Calu3 (cell line): Measurements from ENCODE around the gene CCNK. TPM values are rescaled to one million over a fixed set of nuclear protein-coding genes. Genes with fewer than 3 reads are reported as not detected.

Source experiments
- BruUV-seq: library from RNA; stranded (reverse); fragments of 400-500 nt; replicated peaks from 2 replicates; lab custom pipeline; 2021; lab: Mats Ljungman, UMichigan
- CTCF ChIA-PET: fragments of 300-600 bp; sonication (Branson Sonifier 250); formaldehyde crosslinking; loops from one replicate; lab custom pipeline; 2022; ENCODE audit warnings: antibody characterized with exemption; lab: Charles Lee
- DNase-seq: peaks from one replicate; pipeline ENCODE4 v3.0.0; 2022
- H3K27ac Mint-ChIP-seq: one replicate; pipeline ENCODE4 v1.8.0; 2022; ENCODE audit warnings: mixed read lengths; ENCODE audit not compliant: unreplicated experiment
- H3K27me3 Mint-ChIP-seq: one replicate; pipeline ENCODE4 v1.8.0; 2022; ENCODE audit warnings: mixed read lengths; ENCODE audit not compliant: unreplicated experiment
- H3K36me3 Mint-ChIP-seq: one replicate; pipeline ENCODE4 v1.8.0; 2022; ENCODE audit warnings: mild to moderate bottlenecking, moderate library complexity, mixed read lengths; ENCODE audit not compliant: insufficient read depth, unreplicated experiment
- H3K4me1 Mint-ChIP-seq: one replicate; pipeline ENCODE4 v1.8.0; 2022; ENCODE audit warnings: mild to moderate bottlenecking, low read depth, mixed read lengths; ENCODE audit not compliant: unreplicated experiment
- H3K4me3 Mint-ChIP-seq: one replicate; pipeline ENCODE4 v1.8.0; 2022; ENCODE audit warnings: mild to moderate bottlenecking, low read depth, moderate library complexity, mixed read lengths; ENCODE audit not compliant: unreplicated experiment
- H3K9me3 Mint-ChIP-seq: one replicate; pipeline ENCODE4 v1.8.0; 2022; ENCODE audit warnings: low read depth, mixed read lengths; ENCODE audit not compliant: unreplicated experiment
- intact Hi-C: fragments of 100-400 bp; cut with micrococcal nuclease; formaldehyde crosslinking; loops from one replicate; pipeline ENCODE4 v1.10.0; 2022; ENCODE audit not compliant: unreplicated experiment
- total RNA-seq: library from RNA; stranded (reverse); gene quantifications from 2 replicates; pipeline ENCODE4 v1.2.3, GENCODE V29; 2022
- TF ChIP-seq, protein P1 (sequence below): fragments of 200-600 bp; IDR thresholded peaks from one replicate; pipeline ENCODE4 v1.8.0; 2022; ENCODE audit warnings: antibody characterized with exemption; ENCODE audit not compliant: unreplicated experiment

CCNK gene
- total RNA-seq, 1 experiment from 2014 or later: 71.5 TPM

DNA sequence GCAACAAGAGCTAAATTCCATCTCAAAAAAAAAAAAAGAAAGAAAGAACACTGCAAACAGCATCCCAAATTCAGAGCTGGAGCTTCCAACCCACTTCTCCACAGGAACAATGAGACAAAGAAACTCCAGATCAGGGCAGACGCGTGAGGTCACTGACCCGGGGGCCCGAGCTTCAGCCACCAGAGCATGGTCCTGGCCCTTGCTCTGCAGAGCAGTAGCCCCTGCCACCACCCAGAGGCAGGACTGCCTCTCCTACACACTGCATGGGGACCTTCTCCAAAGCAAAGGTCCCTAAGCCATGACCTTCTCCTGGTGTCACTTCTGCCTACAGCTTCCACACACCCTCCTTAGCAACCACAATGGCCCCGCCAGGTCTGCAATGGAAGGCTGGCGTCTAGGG is 53.1 kb downstream of the CCNK start:
- Mint-ChIP-seq H3K27ac (no peak overlapping the region), H3K4me3 (no peak overlapping the region), H3K4me1 (no peaks in the 10 kb centered on the region), H3K9me3 (no peaks in the 10 kb centered on the region), H3K36me3 (peaks cover 5% of the 10 kb centered on the region), H3K27me3 (no peaks in the 10 kb centered on the region)
- intact Hi-C loops: no loop called here
- CTCF ChIA-PET: interaction anchor here (1.2 kb wide), 1 partner anchor 118 kb away, joined by 3 read pairs; no protein-coding TSS in a partner anchor
- DNase-seq: no peak
- TF ChIP-seq, protein P1, sequence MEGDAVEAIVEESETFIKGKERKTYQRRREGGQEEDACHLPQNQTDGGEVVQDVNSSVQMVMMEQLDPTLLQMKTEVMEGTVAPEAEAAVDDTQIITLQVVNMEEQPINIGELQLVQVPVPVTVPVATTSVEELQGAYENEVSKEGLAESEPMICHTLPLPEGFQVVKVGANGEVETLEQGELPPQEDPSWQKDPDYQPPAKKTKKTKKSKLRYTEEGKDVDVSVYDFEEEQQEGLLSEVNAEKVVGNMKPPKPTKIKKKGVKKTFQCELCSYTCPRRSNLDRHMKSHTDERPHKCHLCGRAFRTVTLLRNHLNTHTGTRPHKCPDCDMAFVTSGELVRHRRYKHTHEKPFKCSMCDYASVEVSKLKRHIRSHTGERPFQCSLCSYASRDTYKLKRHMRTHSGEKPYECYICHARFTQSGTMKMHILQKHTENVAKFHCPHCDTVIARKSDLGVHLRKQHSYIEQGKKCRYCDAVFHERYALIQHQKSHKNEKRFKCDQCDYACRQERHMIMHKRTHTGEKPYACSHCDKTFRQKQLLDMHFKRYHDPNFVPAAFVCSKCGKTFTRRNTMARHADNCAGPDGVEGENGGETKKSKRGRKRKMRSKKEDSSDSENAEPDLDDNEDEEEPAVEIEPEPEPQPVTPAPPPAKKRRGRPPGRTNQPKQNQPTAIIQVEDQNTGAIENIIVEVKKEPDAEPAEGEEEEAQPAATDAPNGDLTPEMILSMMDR: no peak
- BruUV-seq: no TSS peak

DNA sequence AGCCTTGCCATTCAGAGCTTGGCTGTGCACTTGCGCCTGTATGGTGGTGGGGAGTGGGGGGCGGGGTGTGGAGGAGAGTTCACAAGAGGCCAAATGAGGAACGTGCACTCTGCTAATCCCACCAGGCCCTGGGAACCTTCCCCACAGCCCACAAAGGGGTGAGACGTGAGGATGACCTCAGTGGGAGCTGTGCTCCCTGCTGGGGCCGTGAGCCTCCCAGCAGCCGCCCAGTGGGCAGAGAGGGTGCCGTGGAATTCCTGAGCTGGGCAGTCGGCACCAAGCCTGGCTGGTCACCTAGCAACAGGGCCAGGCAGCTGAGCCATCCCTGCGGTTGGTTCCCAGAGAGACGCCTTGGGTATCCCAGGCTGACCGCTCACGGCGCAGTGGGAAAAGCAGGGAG is 53.7 kb downstream of the CCNK start:
- CTCF ChIA-PET: interaction anchor here (1.2 kb wide), 1 partner anchor 117 kb away, joined by 3 read pairs; no protein-coding TSS in a partner anchor
- Mint-ChIP-seq H3K9me3 (no peaks in the 10 kb centered on the region), H3K36me3 (peaks cover 5% of the 10 kb centered on the region), H3K4me1 (no peaks in the 10 kb centered on the region), H3K4me3 (no peak overlapping the region), H3K27me3 (no peaks in the 10 kb centered on the region), H3K27ac (no peak overlapping the region)
- DNase-seq: no peak
- intact Hi-C loops: no loop called here
- TF ChIP-seq, protein P1: no peak
- no TSS peak for BruUV-seq

DNA sequence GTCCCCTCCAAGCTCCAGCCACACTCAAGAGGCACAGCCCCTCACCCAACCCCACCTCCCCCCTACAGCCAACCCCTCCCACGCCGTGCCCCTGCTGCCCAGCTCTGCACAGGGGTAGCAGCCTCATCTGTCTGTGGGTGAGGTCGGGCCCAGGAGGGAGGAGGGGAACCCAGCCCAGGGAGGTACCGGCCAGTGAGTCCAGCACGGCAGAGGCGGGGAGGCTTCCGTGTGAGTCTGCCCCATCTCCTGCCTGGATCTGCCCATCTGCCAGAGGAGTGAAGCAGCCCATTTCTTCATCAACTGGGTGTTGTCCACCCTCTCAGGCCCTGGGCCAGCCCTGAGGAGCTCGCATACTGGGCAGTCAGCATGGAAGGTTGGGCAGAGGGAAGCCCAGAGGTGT is 54.2 kb downstream of the CCNK start:
- intact Hi-C loops: no loop called here
- peaks cover 5% of the 10 kb centered on the region for H3K36me3 Mint-ChIP-seq
- H3K27ac Mint-ChIP-seq: no peak overlapping the region
- no peak overlapping the region for H3K4me3 Mint-ChIP-seq
- H3K9me3 Mint-ChIP-seq: no peaks in the 10 kb centered on the region
- TF ChIP-seq, protein P1: no peak
- CTCF ChIA-PET: no interaction called here
- BruUV-seq: no TSS peak
- DNase-seq: no peak
- H3K4me1 Mint-ChIP-seq: no peaks in the 10 kb centered on the region
- no peaks in the 10 kb centered on the region for H3K27me3 Mint-ChIP-seq

DNA sequence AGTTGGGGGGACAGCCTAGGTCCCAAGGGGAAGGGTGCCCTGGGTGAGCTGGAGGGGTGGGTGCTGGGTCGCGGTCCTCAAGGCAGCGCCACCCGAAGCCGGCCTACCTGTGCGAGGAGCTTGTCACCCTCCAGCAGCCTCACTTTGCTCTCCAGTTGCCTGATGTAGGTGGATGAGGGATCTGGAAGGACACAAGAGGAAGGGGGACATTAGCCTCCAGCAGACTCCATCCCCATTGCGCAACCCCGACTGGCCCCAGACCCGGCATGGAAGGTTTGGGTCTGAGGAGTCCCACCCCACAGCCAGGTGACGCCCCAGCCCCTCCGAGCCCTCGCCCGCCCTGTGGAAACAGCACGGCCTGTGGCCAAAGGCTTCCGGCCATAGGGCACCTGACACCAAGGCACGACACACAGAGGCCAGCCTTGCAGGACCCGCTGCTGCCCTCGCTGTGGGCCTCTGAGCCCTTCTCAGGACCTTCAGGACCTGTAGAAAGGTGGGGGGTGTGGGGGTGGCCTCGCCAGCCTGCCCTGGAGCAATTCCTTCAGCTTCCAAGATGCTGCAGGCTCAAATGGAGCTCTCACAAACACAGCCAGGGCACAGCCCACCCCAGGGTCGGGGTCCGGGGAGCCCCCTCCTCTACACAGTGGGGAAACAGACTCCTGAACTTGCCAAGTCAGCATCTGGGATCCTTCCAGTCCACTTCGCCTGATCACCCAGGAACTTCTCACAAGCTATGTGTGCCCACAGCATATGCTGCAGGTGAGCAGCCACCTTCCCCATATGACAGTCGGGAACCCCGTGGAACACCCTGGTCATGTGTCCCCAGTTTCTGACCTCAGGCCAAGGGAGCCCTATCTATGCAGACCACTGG is 54.9 kb downstream of the CCNK start:
- CTCF ChIA-PET: no interaction called here
- intact Hi-C loops: no loop called here
- H3K36me3 Mint-ChIP-seq: peaks cover 5% of the 10 kb centered on the region
- H3K27me3 Mint-ChIP-seq: no peaks in the 10 kb centered on the region
- no peak overlapping the region for H3K27ac Mint-ChIP-seq
- no peaks in the 10 kb centered on the region for H3K9me3 Mint-ChIP-seq
- TF ChIP-seq, protein P1: no peak
- peaks cover 3% of the 10 kb centered on the region for H3K4me1 Mint-ChIP-seq
- BruUV-seq: no TSS peak
- no peak overlapping the region for H3K4me3 Mint-ChIP-seq
- DNase-seq: no peak
